NCI-H460 (cell line): ENCODE measurements around the gene SOX6. TPM values are rescaled to one million over a fixed set of nuclear protein-coding genes. Genes with fewer than 3 reads are reported as not detected.

Source experiments
- DNase-seq: peaks from one replicate; pipeline ENCODE4 v3.0.0-alpha.2; 2016; ENCODE audit warnings: low read depth; ENCODE audit errors: extremely low read depth
- total RNA-seq: library from RNA; depleted of rRNA; stranded (reverse); fragments of >200 nt; shearing (Covaris generic); gene quantifications from 2 replicates; pipeline ENCODE4 v1.2.3, GENCODE V29; 2014

SOX6 gene
- total RNA-seq, 1 experiment from 2014 or later: 17.2 TPM

- DNase-seq: no peak
Observed at GRCh38 chr11:16204261-16204660, 152.1 kb downstream of the SOX6 start.

DNA sequence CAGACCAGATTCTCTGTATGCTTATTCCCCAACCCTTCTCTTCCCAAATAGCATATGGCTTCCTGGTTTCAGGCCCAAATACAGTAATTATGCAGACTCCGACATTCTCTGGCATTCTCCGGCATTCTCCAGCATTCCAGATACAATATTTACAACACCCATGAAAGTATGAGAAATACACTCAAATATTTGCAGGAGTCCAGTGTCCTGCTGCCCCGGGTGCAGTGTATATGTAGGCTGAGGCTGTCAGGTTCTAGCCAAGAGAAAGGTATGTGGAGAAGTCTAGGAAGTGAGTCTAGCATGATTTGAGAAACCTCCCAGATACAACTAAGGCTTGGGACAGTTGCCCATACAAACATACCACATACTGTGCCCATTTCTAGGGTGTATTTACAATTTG is 160.7 kb downstream of the SOX6 start:
- no peak for DNase-seq

DNA sequence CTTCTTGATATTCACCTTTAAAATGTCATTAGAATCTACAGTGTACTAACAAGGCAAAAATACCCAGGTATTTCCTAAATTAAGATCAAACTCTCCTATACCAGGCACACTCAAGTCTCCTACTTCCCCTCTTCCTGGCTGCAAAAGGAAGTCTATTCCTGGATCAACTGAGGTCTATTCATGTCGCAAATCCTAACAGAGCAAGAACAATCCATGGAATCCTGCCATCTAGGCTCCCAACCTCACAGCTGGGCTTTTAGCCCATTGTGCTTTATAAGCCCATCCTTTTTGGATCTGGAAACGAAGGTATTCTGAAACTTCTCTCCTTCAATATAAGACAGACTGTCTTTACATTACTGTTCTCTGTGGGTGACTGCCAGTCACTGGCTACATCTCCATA is 161.8 kb downstream of the SOX6 start:
- no peak for DNase-seq

DNA sequence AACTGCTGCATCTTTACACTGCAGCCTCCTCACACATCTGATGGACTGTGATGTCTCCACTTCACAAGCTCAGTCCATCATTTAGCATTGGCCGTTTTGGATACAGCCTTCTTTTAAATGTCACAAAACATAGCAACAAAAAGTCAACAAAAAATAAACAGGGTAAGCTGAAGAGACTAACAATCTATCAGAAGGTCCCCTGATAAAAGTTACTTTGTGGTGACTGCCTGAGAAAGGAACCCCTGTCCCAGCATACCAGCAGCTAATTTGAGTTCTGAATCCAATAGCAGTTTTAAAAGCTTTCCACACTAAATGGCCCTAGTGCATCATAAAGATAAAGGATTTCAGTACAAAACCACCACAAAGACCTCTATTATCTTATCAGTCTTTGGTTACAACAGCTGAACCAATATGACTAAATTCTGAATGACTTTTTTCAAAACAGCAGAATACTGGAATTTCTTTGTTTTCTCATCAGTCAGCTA is 162.4 kb downstream of the SOX6 start:
- no peak for DNase-seq

- no peak for DNase-seq
Observed at GRCh38 chr11:16191868-16192240, 164.5 kb downstream of the SOX6 start.

GRCh38 chr11:16191212-16191867 is 165.0 kb downstream of the SOX6 start:
- DNase-seq: no peak

DNA sequence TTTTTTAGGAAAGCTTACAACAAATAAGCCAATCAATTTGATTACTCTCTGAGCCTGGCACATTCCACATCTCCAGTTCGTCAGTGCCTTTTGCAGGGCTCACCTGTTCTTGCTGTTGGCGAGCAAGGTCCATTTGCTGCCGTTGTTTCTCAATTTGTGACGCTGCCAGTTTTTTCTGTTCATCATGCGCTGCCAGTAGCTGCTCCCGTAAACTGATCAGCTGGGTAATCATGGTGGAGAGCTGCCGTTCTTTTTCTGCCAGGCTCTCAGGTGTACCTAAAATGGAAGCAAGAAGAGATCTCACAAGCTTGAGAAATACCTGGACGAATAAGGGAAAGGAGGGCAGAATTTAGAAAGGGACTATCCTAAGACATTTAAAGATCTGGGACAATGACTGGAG is 169.7 kb downstream of the SOX6 start:
- no peak for DNase-seq

DNA sequence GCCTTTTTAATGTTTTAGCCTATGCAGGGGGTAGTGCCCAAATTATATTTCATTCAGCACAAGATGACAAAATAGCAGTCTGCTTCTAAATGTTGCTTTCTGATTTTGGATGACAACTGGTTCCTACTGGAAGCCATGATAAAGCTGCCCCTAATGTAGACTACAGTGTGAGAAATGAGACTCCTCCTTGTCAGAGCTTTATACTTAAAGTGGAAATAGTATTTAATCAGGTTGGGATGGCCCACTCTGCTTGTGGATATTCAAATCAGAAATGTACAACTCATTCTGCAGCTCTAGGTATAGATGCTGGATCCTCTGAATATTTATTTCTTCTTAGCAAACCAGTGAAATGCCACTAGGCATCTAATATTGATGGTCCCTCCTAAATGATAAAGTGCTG is 171.3 kb downstream of the SOX6 start:
- no peak for DNase-seq

DNA sequence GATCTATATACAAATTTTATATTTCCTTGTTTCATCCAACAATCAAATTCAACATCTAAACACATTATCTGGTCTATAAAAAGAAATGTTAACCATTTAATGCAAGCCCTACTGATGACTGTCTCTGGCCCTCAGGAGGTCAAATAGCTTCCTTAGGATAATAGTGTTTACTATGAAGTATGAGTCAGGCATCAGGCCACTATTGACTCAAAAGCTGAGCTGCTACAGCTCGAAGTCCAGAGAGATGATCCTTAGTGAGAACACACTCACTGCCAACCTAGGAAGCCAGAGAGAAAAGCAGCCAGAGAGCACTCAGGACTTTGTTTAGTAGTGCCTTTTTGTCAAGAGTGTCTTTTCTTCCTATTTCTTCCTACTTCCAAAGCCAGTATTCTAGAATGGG is 171.8 kb downstream of the SOX6 start:
- DNase-seq: peak; percentile 22

- DNase-seq: no peak
Observed at GRCh38 chr11:16182553-16182952, 173.8 kb downstream of the SOX6 start.

- DNase-seq: no peak
Observed at GRCh38 chr11:16180868-16181267, 175.5 kb downstream of the SOX6 start.

GRCh38 chr11:16179676-16180075 is 176.7 kb downstream of the SOX6 start:
- DNase-seq: no peak

DNA sequence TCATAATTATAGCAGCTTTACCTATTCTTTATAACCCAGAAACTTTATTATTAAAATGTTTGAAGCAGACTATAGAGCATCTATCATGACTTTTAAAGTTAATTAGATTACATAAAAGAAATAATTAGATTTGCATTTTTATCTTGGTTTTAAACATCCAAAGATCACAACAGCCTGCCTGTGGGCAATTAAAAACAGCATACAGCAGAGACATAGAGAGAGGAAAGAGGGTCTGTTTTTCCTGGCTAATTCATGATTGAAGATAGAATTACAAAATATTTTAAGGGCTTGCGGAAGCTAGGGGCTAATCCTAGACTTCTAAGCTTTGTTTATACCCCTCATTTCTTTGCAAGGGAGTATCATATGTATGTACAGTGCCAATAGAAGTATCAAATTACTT is 178.1 kb downstream of the SOX6 start:
- no peak for DNase-seq

- DNase-seq: no peak
Observed at GRCh38 chr11:16177688-16178087, 178.7 kb downstream of the SOX6 start.

DNA sequence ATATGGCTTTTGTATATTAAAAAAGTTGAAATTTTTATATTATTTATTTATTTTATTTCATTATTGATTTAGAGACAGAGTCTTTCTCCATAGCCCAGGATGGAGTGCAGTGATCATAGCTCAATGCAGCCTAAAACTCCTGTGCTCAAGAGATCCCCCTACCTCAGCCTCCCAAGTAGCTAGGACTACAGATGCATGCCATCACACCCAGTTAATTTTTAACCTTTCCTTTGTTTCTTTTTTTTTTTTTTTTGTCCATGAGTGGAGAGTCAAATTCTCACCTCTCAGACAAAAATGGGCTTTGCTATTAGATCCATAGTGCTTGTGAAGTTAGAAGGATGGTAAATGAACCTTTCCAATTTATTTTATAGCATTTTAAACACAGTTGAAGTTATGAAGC is 182.5 kb downstream of the SOX6 start:
- no peak for DNase-seq

GRCh38 chr11:16171882-16172281 is 184.5 kb downstream of the SOX6 start:
- no peak for DNase-seq

DNA sequence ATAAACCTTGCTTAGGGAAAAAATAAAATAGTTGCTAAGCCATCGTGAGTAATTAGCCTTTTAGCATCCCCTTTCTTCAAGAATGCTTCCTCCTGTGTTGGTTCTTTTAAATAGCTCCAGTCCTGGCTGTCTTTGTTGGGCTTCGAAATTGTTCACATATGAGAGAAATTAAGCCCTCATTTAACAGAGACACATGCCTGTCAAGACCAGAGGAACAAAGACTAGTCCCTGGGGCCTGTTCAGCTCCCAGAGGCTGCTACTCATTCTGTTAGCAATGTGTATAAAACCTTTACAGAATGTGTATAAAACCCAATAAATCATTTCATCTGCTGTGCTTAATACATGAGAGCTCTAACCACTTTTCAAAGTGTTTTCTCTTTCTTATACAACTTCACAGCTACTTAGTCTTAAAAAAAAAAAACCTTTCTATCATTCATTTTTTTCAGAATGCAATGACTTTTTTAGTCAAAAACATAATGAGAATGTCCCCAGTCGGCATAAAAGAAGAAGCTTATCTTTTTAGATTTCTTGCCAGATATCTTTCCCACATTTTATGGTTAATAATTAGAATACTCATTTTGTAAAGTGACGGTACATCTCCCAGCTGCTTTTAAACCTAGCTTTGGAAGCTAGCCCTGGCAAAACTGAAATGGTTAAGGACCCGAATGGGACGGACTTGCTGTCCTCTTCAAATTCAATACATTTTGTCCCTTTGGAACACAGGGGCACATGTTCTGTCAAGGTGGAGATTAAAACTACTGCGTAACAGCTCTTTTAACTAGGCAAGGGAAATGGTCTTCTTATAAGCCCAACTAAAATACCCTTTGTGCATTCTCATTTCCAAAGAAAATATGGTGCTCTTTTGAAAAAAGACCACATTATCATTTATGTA is 186.1 kb downstream of the SOX6 start:
- DNase-seq: no peak

DNA sequence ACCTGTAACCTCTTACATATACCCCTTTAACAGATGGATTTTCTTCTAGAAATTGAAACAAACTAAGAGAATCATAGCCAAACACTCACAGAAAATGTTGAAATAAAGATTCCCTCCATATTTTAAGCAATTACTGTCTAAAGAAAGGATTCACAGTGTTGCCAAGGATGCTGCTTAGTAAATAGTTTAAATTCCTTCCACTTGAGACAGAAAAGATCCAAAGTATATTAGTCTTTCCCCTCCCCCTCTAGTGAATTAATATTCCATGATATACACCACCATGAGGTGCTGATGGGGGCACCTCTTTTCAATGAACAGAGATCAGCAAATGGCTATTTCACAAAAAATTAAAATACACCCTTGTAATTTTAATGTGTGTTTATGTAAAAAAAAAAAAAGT is 186.8 kb downstream of the SOX6 start:
- no peak for DNase-seq

- DNase-seq: no peak
Observed at GRCh38 chr11:16167706-16168487, 188.4 kb downstream of the SOX6 start.

DNA sequence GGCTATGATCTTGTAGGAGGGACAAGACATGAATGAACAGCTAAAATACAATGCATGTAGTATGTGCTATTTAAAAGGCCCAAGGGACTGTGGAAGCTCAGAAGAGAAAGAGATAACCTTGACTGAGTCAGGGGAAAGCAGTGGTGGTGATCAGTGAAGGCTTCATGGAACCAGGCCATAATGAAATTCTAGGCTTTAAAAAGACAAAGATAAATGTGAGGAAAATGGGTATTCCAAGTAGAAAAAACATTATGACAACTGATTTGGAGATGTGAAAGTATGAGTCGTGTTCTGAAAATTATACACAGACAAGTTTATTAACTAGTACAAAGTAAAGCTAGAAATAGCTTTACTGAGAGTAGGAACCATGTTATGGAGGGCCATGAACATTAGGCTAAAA is 189.8 kb downstream of the SOX6 start:
- no peak for DNase-seq

GRCh38 chr11:16160146-16160545 is 196.2 kb downstream of the SOX6 start:
- DNase-seq: no peak
